ENCODE results near the gene NCOA7. TPM values are rescaled to one million over a fixed set of nuclear protein-coding genes. Genes with fewer than 3 reads are reported as not detected.
"Not testable (repeated sequence)": the region's sequence is repeated elsewhere in the genome, so short reads cannot be mapped to it uniquely, and the experiment has no call there.

Gene NCOA7
- total RNA-seq, 4 donors from 2014 or later, result 11.1 to 28.4 (median 22.1) TPM

DNA sequence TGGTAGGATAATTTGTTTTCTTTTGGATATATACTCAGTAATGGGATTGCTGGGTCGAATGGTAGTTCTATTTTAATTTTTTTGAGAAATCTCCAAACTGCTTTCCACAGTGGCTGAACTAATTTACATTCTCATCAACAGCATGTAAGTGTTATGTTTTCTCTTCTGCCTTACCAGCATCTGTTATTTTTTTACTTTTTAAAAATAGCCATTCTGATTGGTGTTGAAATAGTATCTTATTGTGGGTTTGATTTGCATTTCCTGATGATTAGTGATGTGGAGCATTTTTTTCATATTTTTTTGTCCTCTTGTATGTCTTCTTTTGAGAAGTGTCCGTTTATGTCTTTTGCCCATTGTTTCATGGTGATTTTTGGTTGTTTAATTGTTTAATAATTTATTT, 177.7 kb downstream of the NCOA7 start:
- no peak overlapping the region for H3K4me3 ChIP-seq
- TF ChIP-seq, protein P1, sequence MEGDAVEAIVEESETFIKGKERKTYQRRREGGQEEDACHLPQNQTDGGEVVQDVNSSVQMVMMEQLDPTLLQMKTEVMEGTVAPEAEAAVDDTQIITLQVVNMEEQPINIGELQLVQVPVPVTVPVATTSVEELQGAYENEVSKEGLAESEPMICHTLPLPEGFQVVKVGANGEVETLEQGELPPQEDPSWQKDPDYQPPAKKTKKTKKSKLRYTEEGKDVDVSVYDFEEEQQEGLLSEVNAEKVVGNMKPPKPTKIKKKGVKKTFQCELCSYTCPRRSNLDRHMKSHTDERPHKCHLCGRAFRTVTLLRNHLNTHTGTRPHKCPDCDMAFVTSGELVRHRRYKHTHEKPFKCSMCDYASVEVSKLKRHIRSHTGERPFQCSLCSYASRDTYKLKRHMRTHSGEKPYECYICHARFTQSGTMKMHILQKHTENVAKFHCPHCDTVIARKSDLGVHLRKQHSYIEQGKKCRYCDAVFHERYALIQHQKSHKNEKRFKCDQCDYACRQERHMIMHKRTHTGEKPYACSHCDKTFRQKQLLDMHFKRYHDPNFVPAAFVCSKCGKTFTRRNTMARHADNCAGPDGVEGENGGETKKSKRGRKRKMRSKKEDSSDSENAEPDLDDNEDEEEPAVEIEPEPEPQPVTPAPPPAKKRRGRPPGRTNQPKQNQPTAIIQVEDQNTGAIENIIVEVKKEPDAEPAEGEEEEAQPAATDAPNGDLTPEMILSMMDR (IDR thresholded peaks at IDR 0.05), result no peak
- TF ChIP-seq EP300 (IDR thresholded peaks at IDR 0.05) (no peak), POLR2AphosphoS5 (IDR thresholded peaks at IDR 0.05) (no peak), POLR2A (IDR thresholded peaks at IDR 0.05) (no peak)
- 93% methylated on average over 2 of the region's 2 CpGs for WGBS
- DNase-seq (ENCODE audit: low spot score in 2 of 2), result no peak
- H3K27me3 ChIP-seq, result no peaks in the 10 kb centered on the region
- peaks cover 14% of the 10 kb centered on the region for H3K36me3 ChIP-seq
- no peak overlapping the region for H3K27ac ChIP-seq
- H3K4me1 ChIP-seq, result no peaks in the 10 kb centered on the region
- no peaks in the 10 kb centered on the region for H3K9me3 ChIP-seq

DNA sequence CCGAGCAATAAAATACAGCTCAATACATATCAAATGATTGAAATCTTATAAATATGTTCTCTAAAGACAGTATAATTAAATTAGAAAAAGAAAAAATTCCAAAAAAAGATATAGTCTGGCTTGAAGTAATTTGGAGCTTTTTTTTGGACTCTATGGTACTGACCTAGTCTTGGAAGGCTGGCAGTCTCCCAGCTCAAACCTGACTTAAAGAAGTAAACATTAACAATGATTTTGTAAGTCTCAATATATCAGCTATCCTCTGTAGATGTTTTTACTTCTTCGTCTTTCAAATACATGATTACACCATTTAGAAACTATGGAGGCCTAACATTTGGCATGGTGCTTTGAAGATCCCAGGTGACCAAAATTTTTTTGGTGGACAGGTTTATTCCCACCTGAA, 180.0 kb downstream of the NCOA7 start:
- 0% methylated on average over 2 of the region's 2 CpGs for WGBS
- Histone ChIP-seq H3K27ac (no peak overlapping the region), H3K9me3 (no peaks in the 10 kb centered on the region), H3K36me3 (peaks cover 24% of the 10 kb centered on the region), H3K4me1 (no peaks in the 10 kb centered on the region), H3K27me3 (no peaks in the 10 kb centered on the region), H3K4me3 (no peak overlapping the region)
- no peak for DNase-seq (ENCODE audit: low spot score in 2 of 2)
- TF ChIP-seq POLR2AphosphoS5 (IDR thresholded peaks at IDR 0.05) (no peak), POLR2A (IDR thresholded peaks at IDR 0.05) (no peak), EP300 (IDR thresholded peaks at IDR 0.05) (no peak)
- TF ChIP-seq, protein P1 (IDR thresholded peaks at IDR 0.05), result no peak

DNA sequence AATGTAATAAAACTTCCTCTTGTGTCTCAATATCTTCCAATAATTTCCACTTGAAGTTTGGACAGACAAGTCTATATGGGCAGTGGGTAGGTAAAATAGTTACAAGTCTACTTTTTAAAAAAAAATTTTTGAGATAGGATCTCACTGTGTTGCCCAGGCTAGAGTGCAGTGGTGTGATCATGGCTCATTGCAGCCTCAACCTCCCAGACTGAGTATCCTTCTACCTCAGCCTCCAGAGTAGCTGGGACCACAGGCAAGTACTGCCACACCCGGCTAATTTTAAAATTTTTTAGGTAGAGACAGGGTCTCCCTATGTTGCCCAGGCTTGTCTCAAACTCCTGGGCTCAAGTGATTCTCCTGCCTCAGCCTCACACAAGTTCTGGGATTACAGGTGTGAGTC, 181.7 kb downstream of the NCOA7 start:
- not testable (repeated sequence) for H3K4me3 ChIP-seq; H3K9me3 ChIP-seq; DNase-seq (ENCODE audit: low spot score in 2 of 2); H3K4me1 ChIP-seq; H3K27me3 ChIP-seq; H3K27ac ChIP-seq
- H3K36me3 ChIP-seq, result peaks cover 22% of the 10 kb centered on the region
- WGBS, result 100% methylated on average over 1 of the region's 1 CpG

DNA sequence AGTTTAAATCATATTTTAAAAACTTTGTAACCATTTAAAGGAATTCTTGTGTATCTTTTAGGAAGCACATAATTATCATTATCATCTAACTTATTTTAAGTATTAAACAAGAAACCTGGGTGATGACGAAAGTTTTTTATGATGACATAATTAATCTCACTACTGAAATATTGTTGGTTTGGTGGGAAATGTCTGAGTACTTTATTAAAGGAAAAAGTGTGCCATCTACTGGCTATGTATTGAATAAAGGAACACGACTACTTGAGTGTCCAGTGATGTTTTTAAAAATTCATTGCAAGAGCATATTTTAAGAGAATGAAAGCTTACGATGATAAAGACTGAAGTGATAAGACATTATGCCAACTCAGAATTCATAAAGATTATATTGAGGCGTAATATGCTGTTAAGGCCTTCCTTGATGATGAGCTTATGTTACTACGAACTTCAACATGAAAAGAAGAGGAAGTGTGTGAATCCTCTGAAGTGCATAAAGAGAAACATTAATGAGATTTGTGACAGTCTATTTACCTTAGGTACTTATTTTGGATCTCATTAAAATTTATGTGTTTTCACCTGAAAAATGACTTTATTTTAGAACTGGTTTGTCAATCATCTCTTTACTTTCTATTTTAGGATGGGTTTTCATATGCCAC, 183.6 kb downstream of the NCOA7 start:
- Histone ChIP-seq H3K27me3 (no peaks in the 10 kb centered on the region), H3K4me3 (no peak overlapping the region), H3K36me3 (peaks cover 11% of the 10 kb centered on the region), H3K27ac (no peak overlapping the region), H3K9me3 (no peaks in the 10 kb centered on the region), H3K4me1 (no peaks in the 10 kb centered on the region)
- TF ChIP-seq, protein P1 (IDR thresholded peaks at IDR 0.05), result peak in 1 of 2 donors; percentile 34
- TF ChIP-seq POLR2AphosphoS5 (IDR thresholded peaks at IDR 0.05), result no peak
- no peak for TF ChIP-seq POLR2A (IDR thresholded peaks at IDR 0.05)
- WGBS, result 32% methylated on average over 5 of the region's 5 CpGs
- no peak for DNase-seq (ENCODE audit: low spot score in 2 of 2)

DNA sequence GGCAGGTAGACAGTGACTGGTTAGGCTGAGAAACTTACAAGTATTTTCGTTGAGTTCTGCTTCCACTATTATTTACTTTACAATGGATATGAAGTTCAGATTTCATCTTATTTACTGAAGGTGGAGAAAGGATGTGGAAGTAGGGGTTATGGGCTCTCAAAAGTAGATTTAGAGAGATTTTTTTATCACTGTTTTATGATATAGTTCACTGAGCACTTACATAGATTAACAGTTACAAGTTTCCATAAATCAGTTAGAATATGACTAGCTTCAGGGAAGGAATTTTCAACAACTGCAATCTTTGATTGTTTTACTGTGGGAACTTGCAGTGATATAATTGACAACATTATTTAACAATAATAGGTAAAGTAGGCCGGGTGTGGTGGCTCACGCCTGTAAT, 188.3 kb downstream of the NCOA7 start:
- H3K9me3 ChIP-seq, result no peaks in the 10 kb centered on the region
- H3K4me1 ChIP-seq, result no peaks in the 10 kb centered on the region
- no peak for DNase-seq (ENCODE audit: low spot score in 2 of 2)
- 88% methylated on average over 3 of the region's 3 CpGs for WGBS
- H3K27me3 ChIP-seq, result no peaks in the 10 kb centered on the region
- H3K36me3 ChIP-seq, result peaks cover 15% of the 10 kb centered on the region
- no peak overlapping the region for H3K4me3 ChIP-seq
- TF ChIP-seq POLR2A (IDR thresholded peaks at IDR 0.05), result no peak
- no peak for TF ChIP-seq POLR2AphosphoS5 (IDR thresholded peaks at IDR 0.05)
- TF ChIP-seq, protein P1 (IDR thresholded peaks at IDR 0.05), result no peak
- no peak for TF ChIP-seq EP300 (IDR thresholded peaks at IDR 0.05)
- no peak overlapping the region for H3K27ac ChIP-seq

Other genes with a start within 250 kb of the NCOA7 start
- 1 to 10 TPM in 3 of 4 donors, under 1 TPM in 1; 0.76 to 3.0 (median 1.9) TPM for gene HEY2, start 41.3 kb upstream of the NCOA7 start, total RNA-seq
- 10 to 100 TPM; 12.5 to 27.0 (median 16.6) TPM for gene HINT3, start 165.8 kb downstream of the NCOA7 start, total RNA-seq
- 10 to 100 TPM in 3 of 4 donors, 1 to 10 TPM in 1; 6.6 to 28.4 (median 11.1) TPM for gene TRMT11, start 195.6 kb downstream of the NCOA7 start, total RNA-seq

Measured in suprapubic skin (tissue), 4 donors.